GM23338 (cell line): ENCODE data around the gene MTA3.

Experiments used
- CREB1 ChIP-seq: fragments of 250-450 bp; sonication (Bioruptor Pico); IDR thresholded peaks from 2 replicates; pipeline ENCODE4 v1.5.0; 2020; ENCODE audit warnings: low read depth, mild to moderate bottlenecking, moderate library complexity
- CTCF ChIP-seq, 2 experiments: fragments of 200-600 bp in 1 of 2; sonication (generic) in 1 of 2; conservative IDR thresholded peaks; 2 replicates each; pipeline versions ENCODE4 v1.5.1 to v1.6.1; 2016 to 2017; ENCODE audit warnings: antibody characterized with exemption in 2 of 2, low read depth in 2 of 2, mild to moderate bottlenecking in 2 of 2, moderate library complexity in 1 of 2
- EZH2 ChIP-seq: fragments of 200-600 bp; sonication (generic); IDR thresholded peaks from one replicate; pipeline ENCODE4 v1.8.0; 2017; ENCODE audit warnings: antibody characterized with exemption, mild to moderate bottlenecking, low read depth; ENCODE audit not compliant: unreplicated experiment
- JUNB ChIP-seq: IDR thresholded peaks from one replicate; pipeline ENCODE4 v1.6.1; 2016; ENCODE audit warnings: antibody characterized with exemption; ENCODE audit not compliant: unreplicated experiment
- POLR2AphosphoS5 ChIP-seq: IDR thresholded peaks from 2 replicates; pipeline ENCODE4 v1.6.1; 2016; ENCODE audit warnings: antibody characterized with exemption, low read depth
- REST ChIP-seq: IDR thresholded peaks from one replicate; pipeline ENCODE4 v1.6.1; 2018; ENCODE audit warnings: antibody characterized with exemption; ENCODE audit not compliant: unreplicated experiment
- STAT1 ChIP-seq: IDR thresholded peaks from one replicate; pipeline ENCODE4 v1.6.1; 2016; ENCODE audit warnings: antibody characterized with exemption; ENCODE audit not compliant: unreplicated experiment

GRCh38 chr2:42804891-42805290, 236.5 kb downstream of the MTA3 start:
- TF ChIP-seq CTCF (conservative IDR thresholded peaks at IDR 0.05; ENCODE audit: low read depth in 2 of 2) (no peak), STAT1 (no peak), EZH2 (no peak), JUNB (no peak), POLR2AphosphoS5 (no peak), CREB1 (CRISPR knock-in tag) (no peak), REST (no peak)
